ENCODE results near the gene HTR4. TPM values are rescaled to one million over a fixed set of nuclear protein-coding genes. Genes with fewer than 3 reads are reported as not detected.

HTR4 gene
- total RNA-seq, 2 experiments from 2014 or later, result not detected

- Mint-ChIP-seq H3K27ac (no peak overlapping the region), H3K9me3 (no peaks in the 10 kb centered on the region), H3K36me3 (ENCODE audit: low read depth) (no peaks in the 10 kb centered on the region), H3K27me3 (peaks cover 13% of the 10 kb centered on the region), H3K4me3 (no peak overlapping the region), H3K4me1 (no peaks in the 10 kb centered on the region)
- ChIA-PET POLR2A (no interaction called here), CTCF (no interaction called here)
- no peak for DNase-seq
Observed at GRCh38 chr5:148467958-148468357, 186.4 kb downstream of the HTR4 start.

- Mint-ChIP-seq H3K27ac (no peak overlapping the region), H3K4me1 (no peaks in the 10 kb centered on the region), H3K4me3 (no peak overlapping the region), H3K36me3 (ENCODE audit: low read depth) (no peaks in the 10 kb centered on the region), H3K9me3 (no peaks in the 10 kb centered on the region), H3K27me3 (peaks cover 18% of the 10 kb centered on the region)
- CTCF ChIA-PET, result no interaction called here
- DNase-seq, result no peak
- POLR2A ChIA-PET, result no interaction called here
Observed at GRCh38 chr5:148466236-148466580, 188.1 kb downstream of the HTR4 start.

- no peaks in the 10 kb centered on the region for H3K36me3 Mint-ChIP-seq (ENCODE audit: low read depth)
Observed at GRCh38 chr5:148465381-148466235, 188.7 kb downstream of the HTR4 start.

GRCh38 chr5:148459669-148460068 lies 194.7 kb downstream of the HTR4 start:
- ChIA-PET POLR2A (no interaction called here), CTCF (no interaction called here)
- Mint-ChIP-seq H3K27ac (no peak overlapping the region), H3K4me1 (no peaks in the 10 kb centered on the region), H3K36me3 (ENCODE audit: low read depth) (no peaks in the 10 kb centered on the region), H3K4me3 (no peak overlapping the region), H3K27me3 (peaks cover 28% of the 10 kb centered on the region), H3K9me3 (no peaks in the 10 kb centered on the region)
- DNase-seq, result no peak

More at GRCh38 chr5:148465381-148466235, 188.7 kb downstream of the HTR4 start:
- POLR2A ChIA-PET, result no interaction called here
- no peaks in the 10 kb centered on the region for H3K9me3 Mint-ChIP-seq
- DNase-seq, result no peak
- no peak overlapping the region for H3K27ac Mint-ChIP-seq
- H3K4me1 Mint-ChIP-seq, result no peaks in the 10 kb centered on the region
- H3K27me3 Mint-ChIP-seq, result peaks cover 18% of the 10 kb centered on the region
- H3K4me3 Mint-ChIP-seq, result no peak overlapping the region
- CTCF ChIA-PET, result no interaction called here

GRCh38 chr5:148458036-148458888 lies 196.1 kb downstream of the HTR4 start:
- no peak for DNase-seq
- no peaks in the 10 kb centered on the region for H3K4me1 Mint-ChIP-seq
- peaks cover 24% of the 10 kb centered on the region for H3K27me3 Mint-ChIP-seq
- no peaks in the 10 kb centered on the region for H3K36me3 Mint-ChIP-seq (ENCODE audit: low read depth)
- H3K9me3 Mint-ChIP-seq, result no peaks in the 10 kb centered on the region
- H3K4me3 Mint-ChIP-seq, result no peak overlapping the region
- POLR2A ChIA-PET, result no interaction called here
- CTCF ChIA-PET, result no interaction called here
- no peak overlapping the region for H3K27ac Mint-ChIP-seq

GRCh38 chr5:148457183-148457620 lies 197.1 kb downstream of the HTR4 start:
- ChIA-PET CTCF (no interaction called here), POLR2A (no interaction called here)
- no peak for DNase-seq
- no peak overlapping the region for H3K27ac Mint-ChIP-seq
- H3K9me3 Mint-ChIP-seq, result no peaks in the 10 kb centered on the region
- H3K4me1 Mint-ChIP-seq, result no peaks in the 10 kb centered on the region
- H3K36me3 Mint-ChIP-seq (ENCODE audit: low read depth), result no peaks in the 10 kb centered on the region
- no peak overlapping the region for H3K4me3 Mint-ChIP-seq
- peaks cover 24% of the 10 kb centered on the region for H3K27me3 Mint-ChIP-seq

GRCh38 chr5:148455185-148455584 lies 199.1 kb downstream of the HTR4 start:
- CTCF ChIA-PET, result no interaction called here
- H3K9me3 Mint-ChIP-seq, result no peaks in the 10 kb centered on the region
- peaks cover 15% of the 10 kb centered on the region for H3K27me3 Mint-ChIP-seq
- no peak for DNase-seq
- no peak overlapping the region for H3K4me3 Mint-ChIP-seq
- POLR2A ChIA-PET, result no interaction called here
- H3K27ac Mint-ChIP-seq, result no peak overlapping the region
- no peaks in the 10 kb centered on the region for H3K4me1 Mint-ChIP-seq
- no peaks in the 10 kb centered on the region for H3K36me3 Mint-ChIP-seq (ENCODE audit: low read depth)

GRCh38 chr5:148454576-148454975 lies 199.8 kb downstream of the HTR4 start:
- no peaks in the 10 kb centered on the region for H3K36me3 Mint-ChIP-seq (ENCODE audit: low read depth)
- no peaks in the 10 kb centered on the region for H3K4me1 Mint-ChIP-seq
- ChIA-PET CTCF (interaction anchor here (0.6 kb wide), 1 partner anchor 821 kb away, joined by 3 read pairs; no protein-coding TSS in a partner anchor), POLR2A (no interaction called here)
- H3K27ac Mint-ChIP-seq, result no peak overlapping the region
- H3K27me3 Mint-ChIP-seq, result peaks cover 9% of the 10 kb centered on the region
- no peak overlapping the region for H3K4me3 Mint-ChIP-seq
- H3K9me3 Mint-ChIP-seq, result no peaks in the 10 kb centered on the region
- no peak for DNase-seq

GRCh38 chr5:148452499-148453193 lies 201.7 kb downstream of the HTR4 start:
- H3K9me3 Mint-ChIP-seq, result no peaks in the 10 kb centered on the region
- no peak for DNase-seq
- H3K4me3 Mint-ChIP-seq, result no peak overlapping the region
- no peaks in the 10 kb centered on the region for H3K4me1 Mint-ChIP-seq
- ChIA-PET CTCF (interaction anchor here (1.9 kb wide), 1 partner anchor 12 kb away, joined by 6 read pairs; no protein-coding TSS in a partner anchor), POLR2A (no interaction called here)
- H3K36me3 Mint-ChIP-seq (ENCODE audit: low read depth), result no peaks in the 10 kb centered on the region
- H3K27me3 Mint-ChIP-seq, result no peaks in the 10 kb centered on the region
- H3K27ac Mint-ChIP-seq, result no peak overlapping the region

- Mint-ChIP-seq H3K4me1 (no peaks in the 10 kb centered on the region), H3K27me3 (no peaks in the 10 kb centered on the region), H3K4me3 (no peak overlapping the region), H3K9me3 (no peaks in the 10 kb centered on the region), H3K27ac (no peak overlapping the region), H3K36me3 (ENCODE audit: low read depth) (peaks cover 7% of the 10 kb centered on the region)
- no peak for DNase-seq
- ChIA-PET POLR2A (no interaction called here), CTCF (no interaction called here)
Observed at GRCh38 chr5:148446611-148447010, 207.7 kb downstream of the HTR4 start.

GRCh38 chr5:148445578-148445977 lies 208.7 kb downstream of the HTR4 start:
- ChIA-PET CTCF (no interaction called here), POLR2A (no interaction called here)
- Mint-ChIP-seq H3K4me3 (no peak overlapping the region), H3K9me3 (no peaks in the 10 kb centered on the region), H3K4me1 (no peaks in the 10 kb centered on the region), H3K27me3 (no peaks in the 10 kb centered on the region), H3K36me3 (ENCODE audit: low read depth) (peaks cover 10% of the 10 kb centered on the region), H3K27ac (no peak overlapping the region)
- no peak for DNase-seq

GRCh38 chr5:148443998-148444397 lies 210.3 kb downstream of the HTR4 start:
- H3K27me3 Mint-ChIP-seq, result no peaks in the 10 kb centered on the region
- H3K36me3 Mint-ChIP-seq (ENCODE audit: low read depth), result peaks cover 20% of the 10 kb centered on the region
- H3K4me3 Mint-ChIP-seq, result no peak overlapping the region
- ChIA-PET POLR2A (no interaction called here), CTCF (interaction anchor here (0.9 to 6.2 kb wide), 5 partner anchors 12 to 287 kb away, joined by 3 to 35 read pairs (median 3); no protein-coding TSS in a partner anchor)
- peak; percentile 70 for DNase-seq
- no peaks in the 10 kb centered on the region for H3K4me1 Mint-ChIP-seq
- H3K9me3 Mint-ChIP-seq, result no peaks in the 10 kb centered on the region
- H3K27ac Mint-ChIP-seq, result no peak overlapping the region

GRCh38 chr5:148443241-148443640 lies 211.1 kb downstream of the HTR4 start:
- Mint-ChIP-seq H3K36me3 (ENCODE audit: low read depth) (peaks cover 21% of the 10 kb centered on the region), H3K27ac (no peak overlapping the region), H3K27me3 (no peaks in the 10 kb centered on the region), H3K9me3 (no peaks in the 10 kb centered on the region), H3K4me3 (no peak overlapping the region), H3K4me1 (no peaks in the 10 kb centered on the region)
- ChIA-PET CTCF (interaction anchor here (0.5 to 6.2 kb wide), 5 partner anchors 11 to 1955 kb away, joined by 3 to 35 read pairs (median 3); no protein-coding TSS in a partner anchor), POLR2A (no interaction called here)
- DNase-seq, result no peak

All from activated CD4-positive, alpha-beta T cell treated with anti-CD3 and anti-CD28 coated beads, Interleukin-2, amount 10 ng/mL, durations not matched to agents 7 days and 5 days (primary cell).